CD4-positive, alpha-beta T cell (primary cell): ENCODE results near the gene MZT2A. TPM values are rescaled to one million over a fixed set of nuclear protein-coding genes. Genes with fewer than 3 reads are reported as not detected.
"Not testable (repeated sequence)": the region's sequence is repeated elsewhere in the genome, so short reads cannot be mapped to it uniquely, and the experiment has no call there.

Source experiments
- ATAC-seq: fragments of 200-7000 bp; cut with Tn5 transposase; one replicate; pipeline ENCODE4 v1.10.0; 2022; ENCODE audit warnings: mild to moderate bottlenecking; ENCODE audit not compliant: poor library complexity
- CTCF ChIA-PET: fragments of 350-600 bp; sonication (Branson Sonifier 250); formaldehyde crosslinking; loops from one replicate; lab custom pipeline; 2021; ENCODE audit warnings: antibody characterized with exemption, inconsistent platforms; lab: Charles Lee
- POLR2A ChIA-PET: fragments of 350-600 bp; sonication (Branson Sonifier 250); formaldehyde crosslinking; loops from one replicate; lab custom pipeline; 2021; ENCODE audit warnings: antibody characterized with exemption, inconsistent platforms; lab: Charles Lee
- DNase-seq, 14 experiments: peaks; one replicate each; pipeline ENCODE4 v3.0.0-alpha.2; 2013 to 2020; ENCODE audit warnings: mixed read lengths in 2 of 14
- H3K27ac ChIP-seq, 2 donors: one replicate each; pipeline versions ENCODE4 v1.5.1 to v1.7.0; 2013; ENCODE audit warnings: low read length in 2 of 2, low read depth in 1 of 2, mild to moderate bottlenecking in 1 of 2
- H3K27me3 ChIP-seq, 2 experiments: 1 replicate in 1 of 2; 2 replicates in 1 of 2; pipeline versions ENCODE4 v1.6.1 to v1.7.0; 2013; ENCODE audit warnings: low read length in 2 of 2, control low read depth in 1 of 2, mild to moderate bottlenecking in 1 of 2, moderate library complexity in 1 of 2; ENCODE audit not compliant: insufficient read depth in 2 of 2, control insufficient read depth in 1 of 2
- H3K36me3 ChIP-seq: one replicate; pipeline ENCODE4 v1.6.1; 2013; ENCODE audit warnings: low read length, control low read depth; ENCODE audit not compliant: insufficient read depth
- H3K4me1 ChIP-seq: one replicate; pipeline ENCODE4 v1.6.1; 2013; ENCODE audit warnings: low read length, control low read depth; ENCODE audit not compliant: insufficient read depth
- H3K4me3 ChIP-seq: one replicate; pipeline ENCODE4 v1.5.1; 2013; ENCODE audit warnings: mild to moderate bottlenecking, low read length, moderate library complexity
- H3K9me3 ChIP-seq, 2 experiments: 1 replicate in 1 of 2; 2 replicates in 1 of 2; pipeline versions ENCODE4 v1.6.1 to v1.7.0; 2013; ENCODE audit warnings: low read length in 2 of 2, mild to moderate bottlenecking in 2 of 2, control low read depth in 1 of 2, moderate library complexity in 1 of 2; ENCODE audit not compliant: control insufficient read depth in 1 of 2, insufficient read depth in 1 of 2
- H3K27ac Mint-ChIP-seq: one replicate; pipeline ENCODE4 v1.8.0; 2020; ENCODE audit warnings: mixed read lengths
- H3K27me3 Mint-ChIP-seq: one replicate; pipeline ENCODE4 v1.8.0; 2021; ENCODE audit warnings: mixed read lengths
- H3K36me3 Mint-ChIP-seq: one replicate; pipeline ENCODE4 v1.8.0; 2021; ENCODE audit warnings: low read depth, mixed read lengths
- H3K4me1 Mint-ChIP-seq: one replicate; pipeline ENCODE4 v1.8.0; 2021; ENCODE audit warnings: low read depth, mixed read lengths
- H3K4me3 Mint-ChIP-seq: one replicate; pipeline ENCODE4 v1.8.0; 2020; ENCODE audit warnings: mild to moderate bottlenecking, mixed read lengths
- H3K9me3 Mint-ChIP-seq: one replicate; pipeline ENCODE4 v1.8.0; 2020; ENCODE audit warnings: mixed read lengths
- intact Hi-C, 2 experiments: fragments of 100-400 bp; cut with DNase I in 1 of 2; cut with micrococcal nuclease in 1 of 2; formaldehyde crosslinking; loops; one replicate each; pipeline versions ENCODE4 v1.15.1 to v1.9.0; 2023 to 2025; cut with DNase I, micrococcal nuclease
- polyA plus RNA-seq, 2 donors: library from polyadenylated mRNA; unstranded; fragments of 120-200 nt; gene quantifications; one replicate each; pipeline ENCODE4 v1.2.1, GENCODE V29; 2013
- total RNA-seq, 174 experiments: library from RNA in 2 of 174; stranded (reverse) in 2 of 174; gene quantifications; one replicate each; pipeline ENCODE4 v1.2.3 and lab custom pipeline; 2021 to 2026

Gene MZT2A, protein sequence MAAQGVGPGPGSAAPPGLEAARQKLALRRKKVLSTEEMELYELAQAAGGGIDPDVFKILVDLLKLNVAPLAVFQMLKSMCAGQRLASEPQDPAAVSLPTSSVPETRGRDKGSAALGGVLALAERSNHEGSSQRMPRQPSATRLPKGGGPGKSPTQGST
- total RNA-seq (10 to 100 TPM; 55.3 to 58.7 TPM), total RNA-seq (lab: John Stamatoyannopoulos, UW) (15.5 to 85.4 (median 42.9) reads per million in 172 experiments)
- polyA plus RNA-seq (2013, experiment 1 of 2): 151 TPM
- polyA plus RNA-seq (2013, experiment 2 of 2): 115 TPM

DNA sequence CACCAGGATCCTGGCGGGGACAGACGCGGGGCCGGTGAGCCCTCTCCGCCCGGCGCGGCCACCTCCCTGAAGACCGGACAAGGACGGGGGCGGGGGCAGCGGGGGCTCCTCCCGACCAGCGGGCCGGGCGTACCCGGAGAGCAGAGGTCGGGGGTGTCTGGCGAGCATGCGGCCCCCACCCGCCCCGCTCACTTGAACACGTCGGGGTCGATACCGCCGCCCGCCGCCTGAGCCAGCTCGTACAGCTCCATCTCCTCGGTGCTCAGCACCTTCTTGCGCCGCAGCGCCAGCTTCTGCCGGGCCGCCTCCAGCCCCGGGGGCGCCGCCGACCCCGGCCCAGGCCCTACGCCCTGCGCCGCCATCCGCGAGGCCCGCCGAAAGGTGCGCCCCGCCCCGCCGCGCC lies at the start of gene MZT2A:
Gene MZT2A, minus strand, starts transcription at position 383 of the 403 bp plus-strand sequence. Its CDS starts 21 bp downstream, at position 362.
- H3K4me1 ChIP-seq: peaks cover 45% of the 10 kb centered on the region
- H3K4me3 Mint-ChIP-seq: peak within 1 kb of the TSS; percentile 98
- H3K27ac Mint-ChIP-seq: peak within 1 kb of the TSS; percentile 98
- H3K36me3 ChIP-seq, H3K27me3 ChIP-seq, H3K9me3 Mint-ChIP-seq, ATAC-seq, H3K9me3 ChIP-seq, H3K27me3 Mint-ChIP-seq: not testable (repeated sequence)
- CTCF ChIA-PET: interaction anchor here (1.0 to 1.8 kb wide), 6 partner anchors 13 to 1310 kb away, joined by 3 to 6 read pairs (median 5); partner anchors contain the start of genes CCDC74A, MZT2B, PLEKHB2 and SMPD4
- H3K27ac ChIP-seq: peak within 1 kb of the TSS; percentile 94 to 96
- H3K4me3 ChIP-seq: peak within 1 kb of the TSS; percentile 83
- peak in 2 of 14 experiments; percentile 18 to 81 for DNase-seq
- POLR2A ChIA-PET: interaction anchor here (0.9 to 2.5 kb wide), 7 partner anchors 11 to 1311 kb away, joined by 3 to 19 read pairs (median 8); partner anchors contain the start of genes CCDC74A, FAM168B, IMP4 and SMPD4
- peaks cover 34% of the 10 kb centered on the region for H3K36me3 Mint-ChIP-seq
- intact Hi-C loops: loop anchor here in 1 of 2 experiments (2.0 to 10.0 kb wide), 9 partner anchors 37 to 1310 kb away; partner anchors contain the start of genes FAM168B, IMP4, MZT2B and PLEKHB2
- H3K4me1 Mint-ChIP-seq: peaks cover 30% of the 10 kb centered on the region

DNA sequence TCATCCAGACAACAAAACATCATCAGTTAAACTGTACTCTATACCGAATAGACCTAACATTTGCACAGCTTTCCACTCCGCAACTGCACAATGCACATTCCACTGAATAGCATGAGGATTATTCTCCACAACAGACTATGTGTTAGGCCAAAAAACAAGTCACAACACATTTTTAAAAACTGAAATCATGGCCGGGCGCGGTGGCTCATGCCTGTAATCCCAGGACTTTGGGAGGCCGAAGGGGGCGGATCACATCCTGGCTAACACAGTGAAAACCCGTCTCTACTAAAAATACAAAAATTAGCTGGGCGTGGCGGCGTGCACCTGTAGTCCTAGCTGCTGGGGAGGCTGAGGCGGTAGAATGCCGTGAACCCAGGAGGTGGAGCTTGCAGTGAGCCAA lies 46.7 kb upstream of the MZT2A start:
- H3K9me3 ChIP-seq, H3K9me3 Mint-ChIP-seq, intact Hi-C loops, ATAC-seq, H3K4me3 Mint-ChIP-seq, CTCF ChIA-PET, H3K27me3 Mint-ChIP-seq, DNase-seq, H3K36me3 Mint-ChIP-seq, H3K36me3 ChIP-seq, H3K4me1 ChIP-seq, H3K27me3 ChIP-seq, H3K27ac Mint-ChIP-seq, H3K4me1 Mint-ChIP-seq, POLR2A ChIA-PET, H3K27ac ChIP-seq, H3K4me3 ChIP-seq: not testable (repeated sequence)

DNA sequence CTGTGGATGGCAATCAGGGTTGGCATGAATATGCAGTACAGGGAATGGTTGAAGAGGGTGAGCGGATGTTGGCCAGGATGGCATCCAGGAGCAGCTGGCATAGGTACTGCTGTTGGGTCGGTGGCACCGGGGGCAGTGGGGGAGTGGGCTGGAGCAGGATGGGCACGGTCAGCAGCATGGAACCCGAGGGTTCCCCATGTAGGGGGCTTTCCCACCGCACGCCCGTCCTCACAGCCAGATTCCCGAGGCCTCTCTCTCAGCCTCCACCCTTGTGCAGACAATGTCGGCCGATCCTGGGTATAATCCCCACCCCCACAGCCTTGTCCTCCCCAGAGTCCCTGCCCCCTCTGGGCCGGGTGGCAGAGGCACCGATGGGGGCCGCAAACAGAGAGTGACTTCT lies 44.6 kb upstream of the MZT2A start:
- DNase-seq, H3K4me1 Mint-ChIP-seq, H3K36me3 Mint-ChIP-seq, POLR2A ChIA-PET, H3K27me3 Mint-ChIP-seq, H3K27ac ChIP-seq, H3K27ac Mint-ChIP-seq, CTCF ChIA-PET, H3K9me3 ChIP-seq, H3K4me3 Mint-ChIP-seq, H3K27me3 ChIP-seq, H3K9me3 Mint-ChIP-seq, H3K4me1 ChIP-seq, H3K36me3 ChIP-seq, H3K4me3 ChIP-seq, intact Hi-C loops, ATAC-seq: not testable (repeated sequence)

DNA sequence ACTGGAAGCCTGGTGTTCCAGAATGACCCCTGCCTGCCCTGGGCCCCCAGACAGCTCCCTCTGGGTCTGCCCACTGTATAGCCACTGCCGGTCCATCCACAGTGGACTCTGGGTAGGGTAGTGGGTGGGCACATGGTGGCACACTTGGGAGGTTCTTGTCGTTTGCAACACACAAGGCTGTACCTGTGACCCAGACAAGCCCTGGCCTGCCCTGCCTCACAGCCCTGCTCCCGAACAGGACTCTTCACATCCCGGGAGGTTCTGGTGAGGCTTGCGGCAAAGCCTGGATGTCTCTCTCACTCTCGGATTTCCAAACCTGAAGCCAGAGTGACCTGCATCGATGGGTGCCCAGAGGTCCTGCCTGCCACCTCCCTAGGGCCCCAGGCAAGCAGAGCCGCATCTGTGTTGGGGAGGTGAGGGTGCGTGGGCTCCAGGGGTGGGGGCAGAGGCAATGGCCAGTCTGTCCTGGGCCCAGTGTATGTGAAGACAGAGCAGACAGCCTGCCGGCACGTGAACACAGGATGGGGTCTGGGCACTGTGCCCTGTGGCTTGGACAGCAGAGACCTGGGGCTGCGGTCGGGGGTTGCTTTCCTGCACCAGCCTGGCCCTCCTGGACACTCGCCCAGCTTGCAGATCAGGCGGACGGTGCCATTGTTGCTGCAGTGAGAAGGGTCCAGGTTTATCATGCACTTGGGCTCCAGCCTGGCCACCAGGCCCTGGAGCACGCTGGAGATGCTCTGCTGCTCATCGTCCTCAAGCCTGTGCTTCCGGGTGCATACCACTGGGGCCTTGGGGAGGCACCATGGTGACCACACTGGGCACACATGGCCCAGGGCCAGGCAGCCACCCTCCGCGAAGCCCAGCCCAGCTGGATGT lies 44.0 kb upstream of the MZT2A start:
- H3K27ac ChIP-seq, H3K9me3 ChIP-seq, H3K27ac Mint-ChIP-seq, H3K27me3 ChIP-seq, H3K4me3 ChIP-seq, ATAC-seq, H3K4me1 ChIP-seq, H3K9me3 Mint-ChIP-seq, intact Hi-C loops, H3K36me3 Mint-ChIP-seq, DNase-seq, H3K36me3 ChIP-seq, H3K27me3 Mint-ChIP-seq, POLR2A ChIA-PET, CTCF ChIA-PET, H3K4me1 Mint-ChIP-seq, H3K4me3 Mint-ChIP-seq: not testable (repeated sequence)
